Breast epithelium (tissue), 3 donors: ENCODE data around the gene CBFA2T3.

ENCODE experiments used
- CTCF ChIP-seq, 3 donors: fragments of 450-650 bp; IDR thresholded peaks; one replicate each; pipeline ENCODE4 v1.5.1; 2016 to 2017; ENCODE audit warnings: antibody characterized with exemption in 3 of 3, mild to moderate bottlenecking in 3 of 3, moderate library complexity in 3 of 3
- POLR2A ChIP-seq: fragments of 450-650 bp; IDR thresholded peaks from one replicate; pipeline ENCODE4 v1.6.1; 2016; ENCODE audit warnings: antibody characterized with exemption, mild to moderate bottlenecking, moderate library complexity

- TF ChIP-seq CTCF (IDR thresholded peaks at IDR 0.05) = no peak
- TF ChIP-seq POLR2A = no peak
These were observed 84.9 kb downstream of the CBFA2T3 start for GRCh38 chr16:88892065-88892464.
